Measurements from ENCODE around the gene SOX11.

The SOX11 gene

GRCh38 chr2:5723791-5724735 is 31.9 kb downstream of the SOX11 start:
- no peak for DNase-seq (ENCODE audit: low spot score)

GRCh38 chr2:5725072-5725471 is 32.9 kb downstream of the SOX11 start:
- no peak for DNase-seq (ENCODE audit: low spot score)

- DNase-seq (ENCODE audit: low spot score): peak; percentile 74
Measured at GRCh38 chr2:5725794-5726463, 33.7 kb downstream of the SOX11 start.

GRCh38 chr2:5727235-5727634 is 35.1 kb downstream of the SOX11 start:
- no peak for DNase-seq (ENCODE audit: low spot score)

- no peak for DNase-seq (ENCODE audit: low spot score)
Measured at GRCh38 chr2:5729416-5729815, 37.2 kb downstream of the SOX11 start.

- DNase-seq (ENCODE audit: low spot score): no peak
Measured at GRCh38 chr2:5730386-5730785, 38.2 kb downstream of the SOX11 start.

GRCh38 chr2:5734859-5735520 is 42.8 kb downstream of the SOX11 start:
- DNase-seq (ENCODE audit: low spot score): no peak

GRCh38 chr2:5735521-5735861 is 43.3 kb downstream of the SOX11 start:
- DNase-seq (ENCODE audit: low spot score): no peak

- DNase-seq (ENCODE audit: low spot score): no peak
Measured at GRCh38 chr2:5736050-5736449, 43.9 kb downstream of the SOX11 start.

GRCh38 chr2:5736886-5737285 is 44.7 kb downstream of the SOX11 start:
- no peak for DNase-seq (ENCODE audit: low spot score)

GRCh38 chr2:5740053-5740452 is 47.9 kb downstream of the SOX11 start:
- no peak for DNase-seq (ENCODE audit: low spot score)

- DNase-seq (ENCODE audit: low spot score): no peak
Measured at GRCh38 chr2:5740817-5741216, 48.6 kb downstream of the SOX11 start.

GRCh38 chr2:5741242-5741641 is 49.1 kb downstream of the SOX11 start:
- no peak for DNase-seq (ENCODE audit: low spot score)

GRCh38 chr2:5742126-5742525 is 49.9 kb downstream of the SOX11 start:
- no peak for DNase-seq (ENCODE audit: low spot score)

GRCh38 chr2:5748391-5748790 is 56.2 kb downstream of the SOX11 start:
- no peak for DNase-seq (ENCODE audit: low spot score)

GRCh38 chr2:5748946-5749345 is 56.8 kb downstream of the SOX11 start:
- peak; percentile 75 for DNase-seq (ENCODE audit: low spot score)

GRCh38 chr2:5749347-5749746 is 57.2 kb downstream of the SOX11 start:
- DNase-seq (ENCODE audit: low spot score): no peak

All from kidney tubule cell (primary cell).